Testis (tissue), 2 donors: ENCODE results near the gene FAM216B.

ENCODE experiments used
- CTCF ChIP-seq, 3 experiments: fragments of 450-650 bp in 2 of 3; fragments of 200-600 bp in 1 of 3; sonication (generic) in 1 of 3; IDR thresholded peaks; one replicate each; pipeline ENCODE4 v1.5.1; 2016 to 2019; ENCODE audit warnings: antibody characterized with exemption in 3 of 3, mild to moderate bottlenecking in 2 of 3, moderate library complexity in 1 of 3
- POLR2A ChIP-seq: fragments of 450-650 bp; IDR thresholded peaks from one replicate; pipeline ENCODE4 v1.6.1; 2017; ENCODE audit warnings: antibody characterized with exemption, mild to moderate bottlenecking, moderate library complexity

- no peak for TF ChIP-seq POLR2A
- TF ChIP-seq CTCF (IDR thresholded peaks at IDR 0.05), result no peak
Measured at GRCh38 chr13:42795666-42796065, 14.3 kb downstream of the FAM216B start.
